AG04450 (cell line): ENCODE data around the gene KRTAP4-11. TPM values are rescaled to one million over a fixed set of nuclear protein-coding genes. Genes with fewer than 3 reads are reported as not detected.
"Not testable (repeated sequence)": the region's sequence is repeated elsewhere in the genome, so short reads cannot be mapped to it uniquely, and the experiment has no call there.

Source experiments
- CTCF ChIA-PET: fragments of 300-600, 350-600 bp; formaldehyde crosslinking; extraction: SDS; loops from one replicate; lab custom pipeline; 2022; ENCODE audit warnings: antibody characterized with exemption, inconsistent platforms; lab: Charles Lee
- POLR2A ChIA-PET: fragments of 350-600 bp; formaldehyde crosslinking; extraction: SDS; loops from one replicate; lab custom pipeline; 2021; ENCODE audit warnings: antibody characterized with exemption, inconsistent platforms; lab: Yijun Ruan, JAX
- DNase-seq: peaks from one replicate; pipeline ENCODE4 v3.0.0-alpha.2; 2011; ENCODE audit warnings: low read depth, low spot score
- H3K27ac ChIP-seq: one replicate; pipeline ENCODE4 v1.5.1; 2012; ENCODE audit warnings: low read depth, low read length, control low read depth
- H3K27me3 ChIP-seq: one replicate; pipeline ENCODE4 v1.6.0; 2012; ENCODE audit warnings: low read length; ENCODE audit not compliant: control insufficient read depth, insufficient read depth
- H3K4me3 ChIP-seq: 2 replicates; pipeline ENCODE4 v1.5.1; 2011; ENCODE audit warnings: mild to moderate bottlenecking, low read depth, low read length, control low read depth
- H3K9me3 ChIP-seq: 2 replicates; pipeline ENCODE4 v1.5.1; 2012; ENCODE audit warnings: low read length; ENCODE audit not compliant: control insufficient read depth, insufficient read depth
- polyA plus RNA-seq: library from polyadenylated mRNA; depleted of rRNA; stranded (reverse); fragments of >200 nt; gene quantifications from 2 replicates; pipeline ENCODE4 v1.2.3, GENCODE V29; 2011
- TF ChIP-seq, protein P1 (sequence below): IDR thresholded peaks from 2 replicates; pipeline ENCODE4 v1.5.1; 2011; ENCODE audit warnings: low read depth, low read length, control low read depth, inconsistent platforms

KRTAP4-11 gene
- polyA plus RNA-seq, 1 experiment = not detected

DNA sequence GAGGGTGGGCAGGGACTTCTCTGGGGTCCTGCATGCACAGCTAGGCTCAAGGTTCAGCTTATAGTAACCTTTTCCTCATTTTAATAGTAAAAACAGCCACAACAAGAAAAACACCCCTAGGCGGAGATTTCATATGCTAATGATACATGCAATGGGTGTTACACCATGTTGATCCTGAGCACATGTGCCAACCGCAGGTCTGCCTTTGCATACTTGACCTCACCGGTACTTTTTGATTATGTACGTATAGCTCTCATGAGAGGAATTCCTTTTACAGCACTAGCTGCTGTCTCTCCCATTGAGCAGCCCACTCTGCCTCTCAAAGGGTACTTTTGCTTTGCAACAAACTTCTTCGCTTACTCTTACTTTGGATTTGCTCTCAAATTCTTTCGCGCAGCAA is 22.1 kb downstream of the KRTAP4-11 start:
- DNase-seq = no peak
- H3K27me3 ChIP-seq = no peaks in the 10 kb centered on the region
- H3K9me3 ChIP-seq = no peaks in the 10 kb centered on the region
- TF ChIP-seq, protein P1, sequence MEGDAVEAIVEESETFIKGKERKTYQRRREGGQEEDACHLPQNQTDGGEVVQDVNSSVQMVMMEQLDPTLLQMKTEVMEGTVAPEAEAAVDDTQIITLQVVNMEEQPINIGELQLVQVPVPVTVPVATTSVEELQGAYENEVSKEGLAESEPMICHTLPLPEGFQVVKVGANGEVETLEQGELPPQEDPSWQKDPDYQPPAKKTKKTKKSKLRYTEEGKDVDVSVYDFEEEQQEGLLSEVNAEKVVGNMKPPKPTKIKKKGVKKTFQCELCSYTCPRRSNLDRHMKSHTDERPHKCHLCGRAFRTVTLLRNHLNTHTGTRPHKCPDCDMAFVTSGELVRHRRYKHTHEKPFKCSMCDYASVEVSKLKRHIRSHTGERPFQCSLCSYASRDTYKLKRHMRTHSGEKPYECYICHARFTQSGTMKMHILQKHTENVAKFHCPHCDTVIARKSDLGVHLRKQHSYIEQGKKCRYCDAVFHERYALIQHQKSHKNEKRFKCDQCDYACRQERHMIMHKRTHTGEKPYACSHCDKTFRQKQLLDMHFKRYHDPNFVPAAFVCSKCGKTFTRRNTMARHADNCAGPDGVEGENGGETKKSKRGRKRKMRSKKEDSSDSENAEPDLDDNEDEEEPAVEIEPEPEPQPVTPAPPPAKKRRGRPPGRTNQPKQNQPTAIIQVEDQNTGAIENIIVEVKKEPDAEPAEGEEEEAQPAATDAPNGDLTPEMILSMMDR = no peak
- H3K27ac ChIP-seq = no peak overlapping the region
- ChIA-PET POLR2A (no interaction called here), CTCF (no interaction called here)
- H3K4me3 ChIP-seq = no peak overlapping the region

DNA sequence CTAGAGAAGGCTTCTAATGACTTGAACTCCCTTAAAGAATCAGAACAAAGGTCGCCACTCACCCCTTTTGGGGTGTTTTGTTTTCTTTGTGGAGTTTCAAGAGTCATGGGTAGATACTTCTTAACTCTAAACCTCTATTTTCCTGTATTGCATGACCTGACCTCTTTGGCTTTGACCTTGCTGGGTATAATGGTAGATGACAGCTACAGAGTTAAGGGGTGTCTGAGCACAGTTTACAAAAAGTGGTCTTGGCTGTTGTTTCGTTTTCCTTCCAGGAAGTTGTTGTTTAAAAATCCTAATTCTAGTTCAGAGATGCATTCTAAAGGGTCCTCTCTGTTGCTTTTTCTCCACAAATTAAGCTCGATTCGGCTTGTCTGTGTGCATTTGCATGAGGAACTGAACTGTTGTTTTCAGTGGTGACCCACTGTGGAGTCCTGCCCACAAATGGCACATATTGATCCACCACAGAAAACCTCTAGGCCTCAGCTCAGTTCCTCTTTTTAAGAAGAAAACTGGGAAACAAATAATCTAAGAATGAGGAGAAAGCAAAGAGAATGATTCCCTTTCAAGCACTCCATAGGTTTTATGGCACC is 29.3 kb downstream of the KRTAP4-11 start:
- H3K9me3 ChIP-seq, H3K27ac ChIP-seq, DNase-seq, H3K27me3 ChIP-seq, POLR2A ChIA-PET, H3K4me3 ChIP-seq: not testable (repeated sequence)
- CTCF ChIA-PET = interaction anchor here (0.7 kb wide), 1 partner anchor 9 kb away, joined by 4 read pairs; no protein-coding TSS in a partner anchor

DNA sequence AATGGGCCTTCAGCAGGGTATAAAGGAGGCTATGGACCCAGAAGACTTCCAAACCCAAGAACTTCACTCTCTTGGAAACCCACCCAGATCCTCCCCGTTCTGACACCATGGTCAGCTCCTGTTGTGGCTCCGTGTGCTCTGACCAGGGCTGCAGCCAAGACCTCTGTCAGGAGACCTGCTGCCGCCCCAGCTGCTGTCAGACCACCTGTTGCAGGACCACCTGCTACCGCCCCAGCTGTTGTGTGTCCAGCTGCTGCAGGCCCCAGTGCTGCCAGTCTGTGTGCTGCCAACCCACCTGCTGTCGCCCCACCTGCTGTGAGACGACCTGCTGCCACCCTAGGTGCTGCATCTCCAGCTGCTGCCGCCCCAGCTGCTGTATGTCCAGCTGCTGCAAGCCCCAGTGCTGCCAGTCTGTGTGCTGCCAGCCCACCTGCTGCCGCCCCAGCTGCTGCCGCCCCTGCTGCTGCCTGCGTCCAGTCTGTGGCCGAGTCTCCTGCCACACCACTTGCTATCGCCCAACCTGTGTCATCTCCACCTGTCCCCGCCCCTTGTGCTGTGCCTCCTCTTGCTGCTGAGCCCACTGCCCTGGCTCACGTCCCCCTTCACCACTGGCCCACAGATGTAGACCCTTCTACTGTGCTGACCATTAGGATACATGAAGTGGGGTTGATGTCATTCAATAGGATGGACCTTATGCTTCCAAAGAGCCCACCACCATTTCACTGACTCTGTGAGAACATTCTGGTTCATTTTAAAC is 33.9 kb downstream of the KRTAP4-11 start, which contains the start of gene KRTAP4-7:
TSS of gene KRTAP4-7 (plus strand) at position 51 of the 757 bp plus-strand sequence. CDS start at position 108, 57 bp downstream.
- POLR2A ChIA-PET, H3K4me3 ChIP-seq, H3K9me3 ChIP-seq, H3K27me3 ChIP-seq, H3K27ac ChIP-seq, DNase-seq, CTCF ChIA-PET: not testable (repeated sequence)

DNA sequence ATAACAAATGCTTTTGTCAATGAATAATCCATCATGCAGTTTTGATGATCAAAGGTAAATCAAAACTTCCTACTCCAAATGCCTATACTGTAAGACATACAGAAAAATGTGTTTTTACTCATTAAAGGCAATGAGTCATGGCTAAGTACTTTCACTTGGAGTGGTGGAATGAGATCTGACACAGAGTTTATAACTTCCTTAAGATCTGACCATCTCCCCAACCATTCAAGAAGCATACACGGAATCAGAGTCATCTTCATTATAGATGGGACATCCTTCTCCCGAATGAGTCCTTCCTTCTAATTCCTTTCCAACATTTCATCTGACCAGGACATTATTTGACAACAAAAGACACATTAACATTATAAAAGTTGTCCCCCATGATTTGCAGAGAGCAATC is 34.7 kb downstream of the KRTAP4-11 start:
- CTCF ChIA-PET, DNase-seq, H3K9me3 ChIP-seq, H3K27ac ChIP-seq, H3K4me3 ChIP-seq, POLR2A ChIA-PET, H3K27me3 ChIP-seq: not testable (repeated sequence)

DNA sequence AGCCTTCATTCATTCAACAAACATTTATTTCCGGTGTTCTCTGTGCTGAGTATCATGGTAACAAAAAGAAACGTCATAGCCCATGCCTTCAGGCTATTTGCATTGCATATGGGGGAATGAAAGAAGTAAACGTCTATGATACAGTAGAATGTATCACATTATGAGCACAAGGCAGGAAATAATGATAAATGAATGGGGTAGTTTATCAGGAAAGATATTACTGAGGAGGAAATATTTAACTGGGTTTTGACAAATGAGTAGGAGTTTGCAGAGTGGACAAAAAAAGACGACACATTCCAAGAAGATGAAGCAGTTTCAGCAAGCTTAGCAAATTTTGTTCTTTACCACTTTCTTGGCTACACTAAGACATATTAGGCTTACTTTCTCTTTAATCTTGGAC is 35.5 kb downstream of the KRTAP4-11 start:
- POLR2A ChIA-PET = no interaction called here
- CTCF ChIA-PET = no interaction called here
- no peaks in the 10 kb centered on the region for H3K27me3 ChIP-seq
- H3K27ac ChIP-seq = no peak overlapping the region
- no peak for DNase-seq
- H3K4me3 ChIP-seq = no peak overlapping the region
- H3K9me3 ChIP-seq = no peaks in the 10 kb centered on the region
- TF ChIP-seq, protein P1 = no peak

DNA sequence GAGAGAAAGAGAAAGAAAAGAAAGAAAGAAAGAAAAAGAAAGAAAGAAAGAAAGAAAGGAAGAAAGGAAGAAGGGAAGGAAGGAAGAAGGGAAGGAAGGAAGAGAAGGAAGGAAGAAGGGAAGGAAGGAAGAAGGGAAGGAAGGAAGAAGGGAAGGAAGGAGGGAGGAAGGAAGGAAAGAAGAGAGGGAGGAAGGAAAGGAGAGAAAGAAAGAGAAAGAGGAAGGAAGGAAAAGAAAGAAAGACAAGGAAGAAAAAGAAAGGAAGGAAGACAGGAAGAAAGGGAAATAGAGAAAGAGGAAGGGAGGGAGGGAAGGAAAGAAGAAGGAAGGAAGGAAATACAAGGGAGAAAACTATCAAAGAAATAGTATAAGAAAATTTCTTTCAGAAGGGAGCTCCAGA is 41.4 kb downstream of the KRTAP4-11 start:
- H3K9me3 ChIP-seq = no peaks in the 10 kb centered on the region

More for the DNA sequence above, 41.4 kb downstream of the KRTAP4-11 start:
- DNase-seq = no peak
- TF ChIP-seq, protein P1 = no peak
- H3K27ac ChIP-seq = no peak overlapping the region
- no peaks in the 10 kb centered on the region for H3K27me3 ChIP-seq
- no peak overlapping the region for H3K4me3 ChIP-seq
- ChIA-PET CTCF (no interaction called here), POLR2A (no interaction called here)
